ENCODE results near the gene CCDC73. TPM values are rescaled to one million over a fixed set of nuclear protein-coding genes. Genes with fewer than 3 reads are reported as not detected.

CCDC73 gene
- total RNA-seq, 1 donor from 2014 or later: not detected

DNA sequence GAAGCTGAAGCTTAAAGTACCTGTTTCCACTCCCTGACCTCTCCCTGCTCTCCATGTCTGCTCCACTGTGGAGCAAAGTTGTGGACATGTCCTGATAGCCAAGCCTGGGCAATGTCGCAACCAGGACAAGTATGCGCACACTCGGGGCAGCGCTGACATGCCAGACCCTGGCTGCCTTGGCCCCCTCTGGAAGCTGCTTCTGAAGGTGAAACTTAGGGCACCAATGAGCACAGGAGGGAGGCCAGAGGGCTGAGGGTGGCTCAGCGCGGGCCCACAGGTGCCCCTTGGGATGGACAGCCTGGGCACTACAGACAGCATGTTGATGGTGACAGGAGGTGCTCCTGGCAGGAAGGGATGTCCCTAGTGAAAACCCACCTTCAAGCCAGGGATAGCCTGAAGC lies 90.2 kb downstream of the CCDC73 start:
- TF ChIP-seq, protein P1, sequence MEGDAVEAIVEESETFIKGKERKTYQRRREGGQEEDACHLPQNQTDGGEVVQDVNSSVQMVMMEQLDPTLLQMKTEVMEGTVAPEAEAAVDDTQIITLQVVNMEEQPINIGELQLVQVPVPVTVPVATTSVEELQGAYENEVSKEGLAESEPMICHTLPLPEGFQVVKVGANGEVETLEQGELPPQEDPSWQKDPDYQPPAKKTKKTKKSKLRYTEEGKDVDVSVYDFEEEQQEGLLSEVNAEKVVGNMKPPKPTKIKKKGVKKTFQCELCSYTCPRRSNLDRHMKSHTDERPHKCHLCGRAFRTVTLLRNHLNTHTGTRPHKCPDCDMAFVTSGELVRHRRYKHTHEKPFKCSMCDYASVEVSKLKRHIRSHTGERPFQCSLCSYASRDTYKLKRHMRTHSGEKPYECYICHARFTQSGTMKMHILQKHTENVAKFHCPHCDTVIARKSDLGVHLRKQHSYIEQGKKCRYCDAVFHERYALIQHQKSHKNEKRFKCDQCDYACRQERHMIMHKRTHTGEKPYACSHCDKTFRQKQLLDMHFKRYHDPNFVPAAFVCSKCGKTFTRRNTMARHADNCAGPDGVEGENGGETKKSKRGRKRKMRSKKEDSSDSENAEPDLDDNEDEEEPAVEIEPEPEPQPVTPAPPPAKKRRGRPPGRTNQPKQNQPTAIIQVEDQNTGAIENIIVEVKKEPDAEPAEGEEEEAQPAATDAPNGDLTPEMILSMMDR (IDR thresholded peaks at IDR 0.05; ENCODE audit: unreplicated experiment): no peak

DNA sequence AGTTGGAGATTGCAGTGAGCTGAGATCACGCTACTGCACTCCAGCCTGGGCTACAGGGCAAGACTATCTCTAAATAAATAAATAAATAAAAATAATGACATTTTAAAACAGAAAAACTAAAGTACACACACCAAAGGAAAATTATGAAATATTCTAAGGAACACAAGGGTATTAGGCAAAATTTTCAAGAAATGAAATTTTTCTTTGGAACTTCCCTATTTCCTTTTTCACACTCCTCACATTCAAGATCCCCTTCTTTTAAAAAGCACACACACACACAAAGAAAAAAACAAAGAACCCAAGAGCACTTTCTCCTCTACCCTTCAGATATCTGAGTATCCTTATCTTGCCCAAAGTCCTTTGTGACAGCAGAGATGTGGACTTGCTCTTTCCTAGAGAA lies 92.8 kb downstream of the CCDC73 start:
- H3K9me3 Mint-ChIP-seq (ENCODE audit: low read depth): no peaks in the 10 kb centered on the region
- no peak overlapping the region for H3K27ac Mint-ChIP-seq
- H3K4me1 Mint-ChIP-seq (ENCODE audit: low read depth): peaks cover 3% of the 10 kb centered on the region
- peaks cover 2% of the 10 kb centered on the region for H3K27me3 Mint-ChIP-seq
- H3K36me3 Mint-ChIP-seq (ENCODE audit: insufficient read depth): no peaks in the 10 kb centered on the region
- no peak overlapping the region for H3K4me3 Mint-ChIP-seq (ENCODE audit: low read depth)
- DNase-seq (ENCODE audit: low spot score, unreplicated experiment): no peak
- TF ChIP-seq, protein P1 (IDR thresholded peaks at IDR 0.05; ENCODE audit: unreplicated experiment): no peak

More for the DNA sequence above, 90.2 kb downstream of the CCDC73 start:
- Mint-ChIP-seq H3K36me3 (ENCODE audit: insufficient read depth) (no peaks in the 10 kb centered on the region), H3K27ac (no peak overlapping the region), H3K4me1 (ENCODE audit: low read depth) (no peaks in the 10 kb centered on the region), H3K9me3 (ENCODE audit: low read depth) (peaks cover 5% of the 10 kb centered on the region), H3K27me3 (peaks cover 4% of the 10 kb centered on the region), H3K4me3 (ENCODE audit: low read depth) (no peak overlapping the region)
- DNase-seq (ENCODE audit: low spot score, unreplicated experiment): no peak

DNA sequence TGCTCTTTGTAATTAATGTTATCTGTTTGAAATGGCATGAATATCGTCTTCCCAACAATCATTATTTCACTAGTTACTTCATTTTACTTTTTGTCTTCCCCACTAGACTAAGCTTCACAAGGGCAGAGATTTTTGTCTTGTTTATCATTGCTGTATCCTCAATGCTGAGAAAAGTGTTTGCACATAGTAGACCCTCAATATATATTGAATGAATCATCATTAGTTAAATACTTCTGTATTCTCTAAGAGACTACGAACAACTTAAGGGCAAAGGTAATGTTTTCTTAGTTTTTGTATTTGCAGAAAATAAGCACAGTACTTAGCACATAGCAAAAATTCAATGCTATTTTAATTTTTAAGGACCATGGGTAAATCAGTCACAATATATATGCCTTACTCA lies 95.9 kb downstream of the CCDC73 start:
- peaks cover 3% of the 10 kb centered on the region for H3K4me1 Mint-ChIP-seq (ENCODE audit: low read depth)
- no peak for DNase-seq (ENCODE audit: low spot score, unreplicated experiment)
- H3K4me3 Mint-ChIP-seq (ENCODE audit: low read depth): no peak overlapping the region
- TF ChIP-seq, protein P1 (IDR thresholded peaks at IDR 0.05; ENCODE audit: unreplicated experiment): no peak
- H3K36me3 Mint-ChIP-seq (ENCODE audit: insufficient read depth): no peaks in the 10 kb centered on the region
- peaks cover 2% of the 10 kb centered on the region for H3K27me3 Mint-ChIP-seq
- H3K9me3 Mint-ChIP-seq (ENCODE audit: low read depth): no peaks in the 10 kb centered on the region
- H3K27ac Mint-ChIP-seq: no peak overlapping the region

DNA sequence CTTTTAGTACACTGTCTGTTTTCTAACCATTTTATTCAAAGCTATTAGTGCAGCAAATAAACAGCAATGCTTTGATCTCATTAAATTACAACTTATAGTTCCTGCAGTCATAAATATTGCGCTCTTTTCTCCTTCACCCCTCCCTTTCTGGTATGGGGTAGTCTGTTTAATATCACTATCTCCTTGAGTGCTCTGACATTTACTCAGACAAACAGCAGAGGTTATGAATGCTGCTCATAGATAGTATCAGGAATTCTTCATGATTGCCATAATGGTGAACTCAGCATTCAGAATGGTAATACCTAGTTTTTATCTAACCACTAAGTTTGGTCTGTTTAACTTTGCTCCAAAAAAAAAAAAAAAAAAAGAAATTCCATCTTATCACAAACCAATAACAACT lies 123.4 kb downstream of the CCDC73 start:
- no peak overlapping the region for H3K27ac Mint-ChIP-seq
- no peaks in the 10 kb centered on the region for H3K36me3 Mint-ChIP-seq (ENCODE audit: insufficient read depth)
- TF ChIP-seq, protein P1 (IDR thresholded peaks at IDR 0.05; ENCODE audit: unreplicated experiment): no peak
- peaks cover 11% of the 10 kb centered on the region for H3K9me3 Mint-ChIP-seq (ENCODE audit: low read depth)
- DNase-seq (ENCODE audit: low spot score, unreplicated experiment): no peak
- H3K4me3 Mint-ChIP-seq (ENCODE audit: low read depth): no peak overlapping the region
- no peaks in the 10 kb centered on the region for H3K27me3 Mint-ChIP-seq
- H3K4me1 Mint-ChIP-seq (ENCODE audit: low read depth): no peaks in the 10 kb centered on the region

DNA sequence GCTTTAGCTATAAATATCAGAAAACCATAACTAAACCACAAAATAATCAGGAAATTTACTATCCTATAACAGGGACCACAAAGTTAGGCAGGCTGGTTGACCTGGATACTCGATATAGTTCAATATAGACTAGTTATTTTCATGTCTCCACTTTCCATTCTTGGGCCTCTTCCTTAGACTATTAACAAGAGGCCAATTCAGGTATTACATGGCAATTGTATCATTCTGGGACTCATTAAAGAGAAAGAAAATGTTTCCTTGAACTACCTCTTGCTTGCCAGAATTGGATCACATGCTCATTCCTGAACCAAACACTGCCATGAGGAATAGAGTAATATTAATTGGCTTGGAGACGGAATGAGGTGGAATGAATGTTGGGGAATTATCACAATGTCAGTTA lies 134.8 kb downstream of the CCDC73 start:
- TF ChIP-seq, protein P1 (IDR thresholded peaks at IDR 0.05; ENCODE audit: unreplicated experiment): no peak
- Mint-ChIP-seq H3K4me3 (ENCODE audit: low read depth) (no peak overlapping the region), H3K4me1 (ENCODE audit: low read depth) (no peaks in the 10 kb centered on the region), H3K9me3 (ENCODE audit: low read depth) (peaks cover 5% of the 10 kb centered on the region), H3K27me3 (peaks cover 17% of the 10 kb centered on the region), H3K36me3 (ENCODE audit: insufficient read depth) (no peaks in the 10 kb centered on the region), H3K27ac (no peak overlapping the region)
- DNase-seq (ENCODE audit: low spot score, unreplicated experiment): no peak
